ENCODE measurements around the gene SLC25A38.

Gene SLC25A38

GRCh38 chr3:39434574-39434973 is 51.4 kb downstream of the SLC25A38 start:
- DNase-seq (ENCODE audit: low read depth), result no peak

DNA sequence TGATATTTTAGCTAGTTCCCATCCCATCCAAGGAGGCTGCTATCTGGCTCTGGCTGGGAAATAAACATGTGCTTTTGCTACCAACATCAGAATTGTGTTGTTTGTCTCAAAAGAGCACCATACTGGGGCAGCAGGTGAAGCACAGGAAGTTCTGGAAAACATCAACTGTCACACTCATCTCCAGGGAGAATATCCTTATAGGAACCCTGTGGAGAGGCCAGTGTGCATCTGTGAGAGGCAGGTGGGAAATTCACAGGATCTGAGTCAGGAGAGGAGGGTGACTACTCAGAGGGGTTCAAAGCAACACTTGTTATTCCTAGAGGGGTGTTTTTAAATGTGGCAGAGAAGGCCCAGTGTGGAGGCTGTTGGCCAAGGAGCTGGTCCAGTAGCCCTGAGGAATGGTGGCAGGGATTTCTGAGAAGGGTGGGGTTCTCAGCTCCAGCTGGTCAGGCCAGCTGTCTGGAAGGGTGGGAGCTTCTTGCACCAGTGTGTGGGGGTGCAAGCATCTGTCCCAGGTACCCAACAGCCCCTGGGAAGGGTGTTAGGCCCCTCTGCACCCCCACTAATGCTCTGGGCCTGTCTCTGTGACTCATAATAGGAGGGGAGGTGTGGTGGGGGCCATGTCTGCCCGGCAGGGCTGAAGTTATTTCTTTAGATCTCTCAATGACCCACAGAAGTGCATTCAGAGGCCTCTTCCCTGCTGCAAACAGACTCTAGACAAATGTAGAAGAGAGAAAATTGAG is 52.0 kb downstream of the SLC25A38 start:
- no peak for DNase-seq (ENCODE audit: low read depth)

DNA sequence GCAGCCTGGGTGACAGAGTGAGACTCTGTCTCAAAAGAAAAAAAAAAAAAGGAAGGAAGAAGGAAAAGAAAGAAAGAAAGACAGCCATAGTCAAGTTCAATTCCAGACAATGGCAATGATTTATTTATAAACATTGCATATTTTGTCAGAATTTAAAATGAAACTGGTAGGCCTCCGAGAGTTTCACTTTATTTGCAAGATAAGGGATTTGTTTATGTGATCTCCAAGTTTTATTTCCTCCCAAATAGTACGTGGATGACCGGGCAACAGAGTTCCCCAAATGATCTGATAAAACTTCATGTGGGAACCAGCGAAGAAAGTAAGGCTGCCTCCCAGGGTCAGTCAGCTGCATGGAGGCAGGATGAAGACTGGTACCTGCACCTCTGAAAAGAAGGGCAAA is 55.7 kb downstream of the SLC25A38 start:
- no peak for DNase-seq (ENCODE audit: low read depth)

DNA sequence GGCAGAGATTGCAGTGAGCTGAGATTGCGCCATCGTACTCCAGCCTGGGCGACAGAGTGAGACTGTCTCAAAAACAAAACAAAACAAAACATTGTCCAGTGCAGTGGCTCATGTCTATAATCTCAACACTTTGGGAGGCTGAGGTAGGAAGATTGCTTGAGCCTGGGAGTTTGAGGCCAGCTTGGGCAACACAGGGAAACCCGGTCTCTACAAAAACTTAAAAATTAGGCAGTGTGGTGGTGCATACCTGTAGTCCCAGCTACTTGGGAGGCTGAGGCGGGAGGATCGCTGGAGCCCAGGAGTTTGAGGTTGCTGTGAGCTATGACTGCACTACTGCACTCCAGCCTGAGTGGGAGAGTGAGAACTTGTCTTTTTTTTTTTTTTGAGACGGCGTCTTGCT is 57.1 kb downstream of the SLC25A38 start:
- no peak for DNase-seq (ENCODE audit: low read depth)

- DNase-seq (ENCODE audit: low read depth), result no peak
Measured at GRCh38 chr3:39443530-39443929, 60.4 kb downstream of the SLC25A38 start.

DNA sequence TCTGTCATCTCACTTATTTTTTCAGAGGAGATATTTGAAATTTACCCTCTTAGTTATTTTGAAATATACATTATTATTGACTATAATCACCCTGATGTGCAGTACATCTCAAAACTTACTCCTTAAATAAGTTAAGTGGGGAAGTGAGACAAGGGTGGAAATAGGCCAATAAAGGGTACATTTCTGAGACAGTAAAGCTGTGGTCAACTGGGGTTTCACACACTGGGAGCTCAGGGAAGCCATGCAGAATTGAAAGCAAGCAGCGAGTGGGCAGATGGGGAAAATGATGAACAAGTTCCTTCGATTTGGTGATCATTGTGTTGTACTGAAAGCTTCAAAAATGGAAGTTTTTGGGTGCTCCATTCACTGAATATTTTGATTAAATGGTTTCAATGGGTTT is 62.8 kb downstream of the SLC25A38 start:
- DNase-seq (ENCODE audit: low read depth), result no peak

DNA sequence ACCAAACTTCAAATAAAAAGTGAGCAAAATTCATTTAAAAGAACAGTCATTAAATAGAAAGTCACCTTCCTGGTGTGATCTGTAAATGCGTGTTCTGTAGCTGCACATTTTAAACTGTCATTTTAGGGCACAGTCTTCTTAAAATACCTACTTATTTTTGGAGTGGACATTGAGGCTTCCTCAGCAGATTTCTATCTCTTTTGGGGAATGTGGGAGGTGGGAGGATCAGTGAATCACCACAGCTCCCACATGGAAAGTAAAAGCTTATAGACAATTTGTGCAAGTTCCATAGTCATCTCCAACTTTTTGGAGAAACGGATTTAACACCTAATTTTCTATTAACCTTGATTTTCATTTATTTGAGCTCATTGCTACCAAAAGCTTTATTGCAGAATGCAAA is 63.3 kb downstream of the SLC25A38 start:
- no peak for DNase-seq (ENCODE audit: low read depth)

Measured in activated T-cell treated with anti-CD3 and anti-CD28 coated beads for 1 hour (primary cell).